HepG2 (cell line): ENCODE results near the gene CRK. TPM values are rescaled to one million over a fixed set of nuclear protein-coding genes. Genes with fewer than 3 reads are reported as not detected.

Experiments used
- ATAC-seq: fragments of 200-7000 bp; cut with Tn5 transposase; 3 replicates; pipeline ENCODE4 v1.9.1; 2020; ENCODE audit warnings: mild to moderate bottlenecking, moderate library complexity
- BruUV-seq: library from RNA; stranded (reverse); fragments of 400-500 nt; replicated peaks from 2 replicates; lab custom pipeline; 2021; lab: Mats Ljungman, UMichigan
- CTCF ChIA-PET: fragments of 300-600 bp; formaldehyde crosslinking; extraction: SDS; loops from one replicate; lab custom pipeline; 2021; ENCODE audit warnings: low total read pairs, inconsistent platforms, low intra/inter-chr PET ratio; lab: Yijun Ruan, JAX
- POLR2A ChIA-PET: fragments of 350-600 bp; sonication (Branson Sonifier 250); formaldehyde crosslinking; loops from one replicate; lab custom pipeline; 2020; ENCODE audit warnings: antibody characterized with exemption, inconsistent platforms; lab: Yijun Ruan, JAX
- DNase-seq: peaks from one replicate; pipeline ENCODE4 v3.0.0-alpha.2; 2015; ENCODE audit warnings: low spot score
- FAIRE-seq: peaks from 3 replicates; lab custom pipeline; 2011; peaks lifted over from hg19 to GRCh38; lab: Jason Lieb, UNC
- H2AFZ ChIP-seq: one replicate; pipeline ENCODE4 v1.6.1; 2011; ENCODE audit warnings: low read length, inconsistent platforms
- H3K27ac ChIP-seq: fragments of 300-600 bp; 3 replicates; pipeline ENCODE4 v1.8.0; 2011; ENCODE audit warnings: mixed run types, mild to moderate bottlenecking, mixed read lengths, low read length, inconsistent platforms; ENCODE audit not compliant: insufficient read depth; ENCODE audit errors: extremely low read length
- H3K27me3 ChIP-seq, 2 experiments: fragments of 200-600 bp in 1 of 2; 2 replicates in 1 of 2; 3 replicates in 1 of 2; pipeline versions ENCODE4 v1.6.0 to v1.8.0; 2011; ENCODE audit warnings: low read length in 2 of 2, mild to moderate bottlenecking in 2 of 2, moderate library complexity in 2 of 2, inconsistent platforms in 1 of 2; ENCODE audit not compliant: insufficient read depth in 2 of 2, control insufficient read depth in 1 of 2
- H3K36me3 ChIP-seq, 2 experiments: fragments of 200-600 bp in 1 of 2; replicated peaks in 1 of 2; 2 replicates in 1 of 2; 3 replicates in 1 of 2; pipeline versions ENCODE4 v1.5.1 to v1.8.0; 2011; ENCODE audit warnings: low read length in 2 of 2, inconsistent platforms in 1 of 2; ENCODE audit not compliant: insufficient read depth in 2 of 2, control insufficient read depth in 1 of 2
- H3K4me1 ChIP-seq: 2 replicates; pipeline ENCODE4 v1.5.1; 2012; ENCODE audit warnings: low read length, inconsistent platforms; ENCODE audit not compliant: insufficient read depth
- H3K4me2 ChIP-seq: 2 replicates; pipeline ENCODE4 v1.6.0; 2011; ENCODE audit warnings: low read depth, low read length, inconsistent platforms
- H3K4me3 ChIP-seq, 3 experiments: fragments of 200-600 bp in 1 of 3; sonication (generic), shearing (Covaris generic) in 1 of 3; replicated peaks in 1 of 3; 2 replicates each; pipeline ENCODE4 v1.5.1; 2011 to 2016; ENCODE audit warnings: low read length in 3 of 3, inconsistent platforms in 2 of 3, low read depth in 2 of 3, mild to moderate bottlenecking in 2 of 3, control low read depth in 1 of 3, mixed read lengths in 1 of 3; ENCODE audit not compliant: insufficient read depth in 1 of 3
- H3K79me2 ChIP-seq: one replicate; pipeline ENCODE4 v1.6.1; 2011; ENCODE audit warnings: low read length, inconsistent platforms; ENCODE audit not compliant: insufficient read depth
- H3K9ac ChIP-seq: 2 replicates; pipeline ENCODE4 v1.6.0; 2011; ENCODE audit warnings: mild to moderate bottlenecking, low read depth, low read length, inconsistent platforms; ENCODE audit not compliant: insufficient read depth
- H3K9me3 ChIP-seq: 2 replicates; pipeline ENCODE4 v1.5.1; 2012; ENCODE audit warnings: mild to moderate bottlenecking, low read length
- H4K20me1 ChIP-seq: 2 replicates; pipeline ENCODE4 v1.6.0; 2011; ENCODE audit warnings: inconsistent platforms, mild to moderate bottlenecking, low read length, moderate library complexity; ENCODE audit not compliant: insufficient read depth
- ETS1 ChIP-seq: sonication (generic); formaldehyde crosslinking; IDR thresholded peaks from 2 replicates; pipeline ENCODE4 v1.4.0; 2020; ENCODE audit warnings: missing genetic modification reagents
- IKZF4 ChIP-seq: sonication (generic); formaldehyde crosslinking; IDR thresholded peaks from 2 replicates; pipeline ENCODE4 v1.5.1; 2020; ENCODE audit warnings: borderline replicate concordance, mild to moderate bottlenecking, low read depth, missing genetic modification reagents; ENCODE audit errors: not compliant biosample characterization
- SNAPC4 ChIP-seq: sonication (generic); formaldehyde crosslinking; IDR thresholded peaks from 2 replicates; pipeline ENCODE4 v1.4.0; 2020; ENCODE audit warnings: mild to moderate bottlenecking, missing genetic modification reagents
- TCF7 ChIP-seq: sonication (generic); IDR thresholded peaks from 2 replicates; pipeline ENCODE4 v1.6.1; 2016; ENCODE audit warnings: antibody characterized with exemption, low read depth
- XBP1 ChIP-seq: sonication (generic); formaldehyde crosslinking; IDR thresholded peaks from 2 replicates; pipeline ENCODE4 v1.5.0; 2020; ENCODE audit warnings: missing genetic modification reagents
- ZBTB10 ChIP-seq: sonication (generic); formaldehyde crosslinking; IDR thresholded peaks from 2 replicates; pipeline ENCODE4 v1.4.0; 2020; ENCODE audit warnings: missing genetic modification reagents, borderline replicate concordance
- WGBS: methylation state at CpG from one replicate; pipeline ENCODE4 v1.1.6; 2017; ENCODE audit warnings: low lambda C conversion rate; 5-methylcytosine and 5-hydroxymethylcytosine counted together
- in situ Hi-C: cut with HindIII; loops from 2 replicates; pipeline ENCODE4 v1.10.0; 2017; ENCODE audit warnings: low pct_unique_long_range_greater_than_20kb; ENCODE audit not compliant: extremely low pct_ligation_motif_present
- intact Hi-C: fragments of 100-400 bp; cut with micrococcal nuclease; formaldehyde crosslinking; loops from one replicate; pipeline ENCODE4 v1.10.0; 2022; ENCODE audit not compliant: unreplicated experiment
- polyA plus RNA-seq, 8 experiments: library from polyadenylated mRNA; depleted of rRNA in 3 of 8; stranded (reverse) in 7 of 8; unstranded in 1 of 8; fragments of >200 nt; fragmentation: Illumina TruSeq in 4 of 8; extraction: Trizol in 4 of 8; gene quantifications; 2 replicates each; pipeline versions ENCODE4 v1.2.1 to v1.2.3, GENCODE V29; 2011 to 2016; ENCODE audit warnings: low read depth in 4 of 8, missing spikeins in 1 of 8, mixed read lengths in 1 of 8; ENCODE audit not compliant: insufficient read depth in 1 of 8
- total RNA-seq, 5 experiments: library from RNA; depleted of rRNA; stranded (reverse); fragments of >200 nt; fragmentation: Illumina TruSeq; extraction: Trizol; gene quantifications; 2 replicates each; pipeline ENCODE4 v1.2.3, GENCODE V29; 2016; ENCODE audit warnings: low read depth in 1 of 5

The CRK gene
- total and polyA plus RNA-seq, 2 of the 13 experiments (the other 11 are each of a cell fraction or from before 2014, with no cell fraction given): 47.4 to 54.2 TPM

GRCh38 chr17:1447052-1447451, 9.0 kb downstream of the CRK start (continued):
- TF ChIP-seq SNAPC4 (CRISPR knock-in tag): no peak
- no peak for TF ChIP-seq ETS1 (CRISPR knock-in tag)
- TF ChIP-seq XBP1 (CRISPR knock-in tag): no peak
- no peak for TF ChIP-seq TCF7

- ATAC-seq (no peak), DNase-seq (no peak), FAIRE-seq (no peak)
- Histone ChIP-seq H3K36me3 (peaks cover 1 to 15% of the 10 kb centered on the region in 2 experiments; a peak in 3 of 5 replicates), H3K4me3 (no peak overlapping the region), H3K9me3 (no peaks in the 10 kb centered on the region), H4K20me1 (peaks cover 23% of the 10 kb centered on the region; the same call in 1 of the 2 replicates), H3K27ac (no peak overlapping the region), H3K4me2 (no peak overlapping the region), H3K4me1 (peaks cover 16% of the 10 kb centered on the region), H3K27me3 (no peaks in the 10 kb centered on the region), H3K9ac (no peak overlapping the region), H3K79me2 (peaks cover 72% of the 10 kb centered on the region), H2AFZ (no peak overlapping the region)
- in situ Hi-C loops (no loop called here), intact Hi-C loops (no loop called here)
- 97% methylated on average over 12 of the region's 12 CpGs for WGBS
- CTCF ChIA-PET: no interaction called here
- POLR2A ChIA-PET: no interaction called here
- no peak for TF ChIP-seq ZBTB10
- TF ChIP-seq IKZF4 (CRISPR knock-in tag): no peak
- BruUV-seq: no TSS peak
These were observed 9.8 kb downstream of the CRK start for GRCh38 chr17:1446201-1446600.
